Neural cell (in vitro differentiated cells): ENCODE data around the gene MAGI1. TPM values are rescaled to one million over a fixed set of nuclear protein-coding genes. Genes with fewer than 3 reads are reported as not detected.

Experiments used
- H2AFZ ChIP-seq: fragments of 200-600, 300-800 bp; sonication (generic), shearing (Covaris generic); 2 replicates; pipeline ENCODE4 v1.6.0; 2014; ENCODE audit warnings: low read depth, mild to moderate bottlenecking, antibody characterized with exemption, low read length, moderate library complexity
- H3F3A ChIP-seq: fragments of 200-600 bp; shearing (Covaris generic); 2 replicates; pipeline ENCODE4 v1.6.1; 2016; ENCODE audit warnings: mild to moderate bottlenecking, moderate library complexity, mixed read lengths, antibody characterized with exemption, low read length; ENCODE audit not compliant: insufficient read depth, poor library complexity, severe bottlenecking
- H3K27ac ChIP-seq: fragments of 200-600, 300-800 bp; sonication (generic), shearing (Covaris generic); 2 replicates; pipeline ENCODE4 v1.5.1; 2014; ENCODE audit warnings: mild to moderate bottlenecking, low read length, moderate library complexity
- H3K27me3 ChIP-seq: fragments of 300-800, 200-600 bp; sonication (generic), shearing (Covaris generic); 2 replicates; pipeline ENCODE4 v1.6.0; 2014; ENCODE audit warnings: mild to moderate bottlenecking, low read depth, low read length, moderate library complexity; ENCODE audit not compliant: insufficient read depth
- H3K36me3 ChIP-seq: fragments of 300-800, 200-600 bp; sonication (generic), shearing (Covaris generic); 2 replicates; pipeline ENCODE4 v1.5.1; 2014; ENCODE audit warnings: mild to moderate bottlenecking, antibody characterized with exemption, low read length, moderate library complexity; ENCODE audit not compliant: insufficient read depth
- H3K4me2 ChIP-seq: fragments of 300-800, 200-600 bp; sonication (generic), shearing (Covaris generic); 2 replicates; pipeline ENCODE4 v1.6.0; 2014; ENCODE audit warnings: mild to moderate bottlenecking, low read length
- H3K4me3 ChIP-seq: fragments of 300-800, 200-600 bp; sonication (generic), shearing (Covaris generic); 2 replicates; pipeline ENCODE4 v1.5.1; 2014; ENCODE audit warnings: mild to moderate bottlenecking, low read length, moderate library complexity
- H3K79me2 ChIP-seq: fragments of 200-600 bp; shearing (Covaris generic); replicated peaks from 2 replicates; pipeline ENCODE4 v1.6.0; 2014; ENCODE audit warnings: mild to moderate bottlenecking, low read length, moderate library complexity; ENCODE audit not compliant: insufficient read depth
- H3K9ac ChIP-seq: fragments of 300-800, 200-600 bp; sonication (generic), shearing (Covaris generic); 2 replicates; pipeline ENCODE4 v1.6.1; 2016; ENCODE audit warnings: mild to moderate bottlenecking, low read length, mixed read lengths
- H3K9me2 ChIP-seq: fragments of 200-600 bp; shearing (Covaris generic); 2 replicates; pipeline ENCODE4 v1.6.1; 2016; ENCODE audit warnings: mild to moderate bottlenecking, low read length, mixed read lengths; ENCODE audit not compliant: insufficient read depth
- H3K9me3 ChIP-seq: fragments of 200-600, 300-800 bp; sonication (generic), shearing (Covaris generic); 2 replicates; pipeline ENCODE4 v1.6.1; 2016; ENCODE audit warnings: mild to moderate bottlenecking, mixed run types, low read length, moderate library complexity, mixed read lengths
- H4K20me1 ChIP-seq: fragments of 200-600 bp; shearing (Covaris generic); 2 replicates; pipeline ENCODE4 v1.6.1; 2016; ENCODE audit warnings: mild to moderate bottlenecking, mixed run types; ENCODE audit not compliant: insufficient read depth
- CTCF ChIP-seq: fragments of 450-650 bp; IDR thresholded peaks from 2 replicates; pipeline ENCODE4 v1.5.1; 2014; ENCODE audit warnings: antibody characterized with exemption, mild to moderate bottlenecking, moderate library complexity; ENCODE audit not compliant: poor library complexity, severe bottlenecking
- EP300 ChIP-seq: fragments of 450-650 bp; conservative IDR thresholded peaks from 2 replicates; pipeline ENCODE4 v1.6.1; 2014; ENCODE audit warnings: antibody characterized with exemption, mild to moderate bottlenecking, moderate library complexity; ENCODE audit not compliant: poor library complexity, severe bottlenecking
- EZH2 ChIP-seq: fragments of 200-600, 300-800 bp; shearing (Covaris generic), sonication (generic); IDR thresholded peaks from 2 replicates; pipeline ENCODE4 v1.6.1; 2014; ENCODE audit warnings: antibody characterized with exemption, low read length, borderline replicate concordance, mild to moderate bottlenecking; ENCODE audit not compliant: insufficient read depth, poor library complexity, severe bottlenecking
- MXI1 ChIP-seq: fragments of 450-650 bp; conservative IDR thresholded peaks from 2 replicates; pipeline ENCODE4 v1.6.1; 2014; ENCODE audit warnings: antibody characterized with exemption, mild to moderate bottlenecking; ENCODE audit not compliant: poor library complexity, severe bottlenecking
- POLR2AphosphoS5 ChIP-seq: IDR thresholded peaks from 2 replicates; pipeline ENCODE4 v1.6.1; 2012
- RAD21 ChIP-seq: fragments of 450-650 bp; conservative IDR thresholded peaks from 2 replicates; pipeline ENCODE4 v1.6.1; 2014; ENCODE audit warnings: antibody characterized with exemption, mild to moderate bottlenecking, moderate library complexity
- REST ChIP-seq: IDR thresholded peaks from 2 replicates; pipeline ENCODE4 v1.6.1; 2012; ENCODE audit warnings: borderline replicate concordance
- SMC3 ChIP-seq: fragments of 450-650 bp; conservative IDR thresholded peaks from 2 replicates; pipeline ENCODE4 v1.6.1; 2014; ENCODE audit warnings: antibody characterized with exemption, mild to moderate bottlenecking, moderate library complexity; ENCODE audit not compliant: poor library complexity
- TAF1 ChIP-seq: IDR thresholded peaks from 2 replicates; pipeline ENCODE4 v1.6.1; 2012; ENCODE audit warnings: low read depth
- polyA plus RNA-seq: library from polyadenylated mRNA; depleted of rRNA; stranded (reverse); fragments of >200 nt; gene quantifications from 2 replicates; pipeline ENCODE4 v1.2.3, GENCODE V29; 2014

The MAGI1 gene
- polyA plus RNA-seq, 1 donor from 2014 or later: 44.7 TPM

- Histone ChIP-seq H3K27ac (no peak overlapping the region), H3K79me2 (peaks cover 81% of the 10 kb centered on the region), H4K20me1 (no peaks in the 10 kb centered on the region), H3F3A (no peaks in the 10 kb centered on the region), H3K4me2 (no peak overlapping the region), H3K9me2 (no peaks in the 10 kb centered on the region), H3K4me3 (no peak overlapping the region), H3K9ac (no peak overlapping the region), H3K9me3 (no peaks in the 10 kb centered on the region), H2AFZ (no peak overlapping the region), H3K27me3 (no peaks in the 10 kb centered on the region), H3K36me3 (no peaks in the 10 kb centered on the region)
- TF ChIP-seq EZH2 (no peak), POLR2AphosphoS5 (no peak), CTCF (no peak), RAD21 (no peak), SMC3 (no peak), REST (no peak), MXI1 (no peak), EP300 (no peak), TAF1 (no peak)
Measured at GRCh38 chr3:65587650-65588439, 450.9 kb downstream of the MAGI1 start.

- TF ChIP-seq RAD21: no peak
- TF ChIP-seq POLR2AphosphoS5: no peak
- H3K4me3 ChIP-seq: no peak overlapping the region
- H3K4me2 ChIP-seq: no peak overlapping the region
- H3K9ac ChIP-seq: no peak overlapping the region
- no peak overlapping the region for H2AFZ ChIP-seq
- peaks cover 67% of the 10 kb centered on the region for H3K79me2 ChIP-seq
- no peaks in the 10 kb centered on the region for H3K27me3 ChIP-seq
- no peaks in the 10 kb centered on the region for H3K9me3 ChIP-seq
- peaks cover 4% of the 10 kb centered on the region for H4K20me1 ChIP-seq
- no peak overlapping the region for H3K27ac ChIP-seq
- H3F3A ChIP-seq: no peaks in the 10 kb centered on the region
- H3K36me3 ChIP-seq: no peaks in the 10 kb centered on the region
- no peaks in the 10 kb centered on the region for H3K9me2 ChIP-seq
Measured at GRCh38 chr3:65584913-65585312, 453.8 kb downstream of the MAGI1 start.
